DMS 273 treated with DMSO at 0.1 percent for 48 hours (cell line): ENCODE results near the gene MS4A14.
"Not testable (repeated sequence)": the region's sequence is repeated elsewhere in the genome, so short reads cannot be mapped to it uniquely, and the experiment has no call there.

Experiments
- DNase-seq: peaks from one replicate; lab custom pipeline; 2025; lab: John Stamatoyannopoulos, UW

Gene MS4A14

GRCh38 chr11:60390419-60390818, 5.8 kb upstream of the MS4A14 start:
- no peak for DNase-seq

GRCh38 chr11:60392361-60392760, 3.9 kb upstream of the MS4A14 start:
- no peak for DNase-seq

- DNase-seq = no peak
Measured at GRCh38 chr11:60393016-60393415, 3.2 kb upstream of the MS4A14 start.

- no peak for DNase-seq
Measured at GRCh38 chr11:60394666-60395380, 1.4 kb upstream of the MS4A14 start.

GRCh38 chr11:60396799-60397198, 540 bp downstream of the MS4A14 start:
- no peak for DNase-seq

- DNase-seq = no peak
Measured at GRCh38 chr11:60420015-60420414, 23.8 kb downstream of the MS4A14 start.

- no peak for DNase-seq
Measured at GRCh38 chr11:60422609-60423008, 26.4 kb downstream of the MS4A14 start.

- no peak for DNase-seq
Measured at GRCh38 chr11:60428517-60428916, 32.3 kb downstream of the MS4A14 start.

GRCh38 chr11:60429272-60429671, 33.0 kb downstream of the MS4A14 start, which contains the start of gene MS4A5:
Gene MS4A5, plus strand, starts transcription at chr11:60429572. Its CDS starts 103 bp downstream, at chr11:60429675.
- DNase-seq = no peak

GRCh38 chr11:60431251-60431650, 35.0 kb downstream of the MS4A14 start:
- no peak for DNase-seq

- no peak for DNase-seq
Measured at GRCh38 chr11:60433401-60433800, 37.1 kb downstream of the MS4A14 start.

GRCh38 chr11:60447070-60447469, 50.8 kb downstream of the MS4A14 start:
- DNase-seq = no peak

GRCh38 chr11:60447846-60448245, 51.6 kb downstream of the MS4A14 start:
- DNase-seq = no peak

GRCh38 chr11:60451185-60451584, 54.9 kb downstream of the MS4A14 start:
- DNase-seq = not testable (repeated sequence)

GRCh38 chr11:60454212-60454611, 58.0 kb downstream of the MS4A14 start:
- DNase-seq = no peak

- DNase-seq = no peak
Measured at GRCh38 chr11:60455531-60456042, 59.3 kb downstream of the MS4A14 start, which contains the start of gene MS4A1. Gene MS4A1, plus strand, starts transcription at chr11:60455847. Its CDS starts 6,528 bp downstream, at chr11:60462375.

GRCh38 chr11:60457576-60457975, 61.3 kb downstream of the MS4A14 start:
- DNase-seq = no peak

- DNase-seq = no peak
Measured at GRCh38 chr11:60459345-60459744, 63.1 kb downstream of the MS4A14 start.
